Mesenchymal stem cell (in vitro differentiated cells and primary cell): ENCODE measurements around the gene ZNF148.

Experiments used
- DNase-seq: peaks from one replicate; pipeline ENCODE4 v3.0.0-alpha.2; 2013
- H2AFZ ChIP-seq: one replicate; pipeline ENCODE4 v1.6.1; 2013; ENCODE audit warnings: low read depth, mild to moderate bottlenecking, control low read depth, inconsistent platforms, low read length, moderate library complexity
- H2AK5ac ChIP-seq: 2 replicates; pipeline ENCODE4 v1.6.1; 2013; ENCODE audit warnings: low read length, moderate library complexity, mild to moderate bottlenecking, inconsistent platforms; ENCODE audit not compliant: severe bottlenecking
- H2BK120ac ChIP-seq: one replicate; pipeline ENCODE4 v1.6.1; 2013; ENCODE audit warnings: low read depth, mild to moderate bottlenecking, inconsistent platforms, low read length, moderate library complexity
- H2BK12ac ChIP-seq, 2 experiments: one replicate each; pipeline ENCODE4 v1.6.1; 2013; ENCODE audit warnings: inconsistent platforms in 2 of 2, low read length in 2 of 2, mild to moderate bottlenecking in 2 of 2, moderate library complexity in 2 of 2, control low read depth in 1 of 2
- H2BK15ac ChIP-seq: one replicate; pipeline ENCODE4 v1.6.1; 2013; ENCODE audit warnings: mild to moderate bottlenecking, low read depth, inconsistent platforms; ENCODE audit not compliant: poor library complexity, severe bottlenecking
- H2BK5ac ChIP-seq: 2 replicates; pipeline ENCODE4 v1.6.1; 2013; ENCODE audit warnings: low read depth, mild to moderate bottlenecking, low read length, control low read depth, inconsistent platforms; ENCODE audit not compliant: poor library complexity, severe bottlenecking
- H3K14ac ChIP-seq, 2 experiments: one replicate each; pipeline ENCODE4 v1.6.1; 2013; ENCODE audit warnings: inconsistent platforms in 2 of 2, low read length in 2 of 2, control low read depth in 1 of 2, mild to moderate bottlenecking in 1 of 2, moderate library complexity in 1 of 2
- H3K18ac ChIP-seq, 2 experiments: one replicate each; pipeline ENCODE4 v1.6.1; 2013; ENCODE audit warnings: inconsistent platforms in 2 of 2, low read length in 2 of 2, control low read depth in 1 of 2, low read depth in 1 of 2, mild to moderate bottlenecking in 1 of 2
- H3K23ac ChIP-seq, 2 experiments: one replicate each; pipeline ENCODE4 v1.6.1; 2013; ENCODE audit warnings: inconsistent platforms in 2 of 2, low read length in 2 of 2, mild to moderate bottlenecking in 2 of 2, moderate library complexity in 2 of 2, control low read depth in 1 of 2
- H3K27ac ChIP-seq: 2 replicates; pipeline ENCODE4 v1.5.1; 2013; ENCODE audit warnings: mild to moderate bottlenecking, moderate library complexity, low read length, control low read depth, inconsistent platforms; ENCODE audit not compliant: poor library complexity, severe bottlenecking
- H3K27me3 ChIP-seq, 2 experiments: 2 replicates each; pipeline versions ENCODE4 v1.6.1 to v1.7.0; 2013; ENCODE audit warnings: low read length in 2 of 2, mild to moderate bottlenecking in 2 of 2, moderate library complexity in 2 of 2, control low read depth in 1 of 2, inconsistent platforms in 1 of 2; ENCODE audit not compliant: control insufficient read depth in 1 of 2, insufficient read depth in 1 of 2
- H3K36me3 ChIP-seq, 2 experiments: 2 replicates each; pipeline versions ENCODE4 v1.6.1 to v1.7.0; 2013; ENCODE audit warnings: low read length in 2 of 2, control low read depth in 1 of 2, inconsistent platforms in 1 of 2, low read depth in 1 of 2, mild to moderate bottlenecking in 1 of 2; ENCODE audit not compliant: insufficient read depth in 2 of 2, control insufficient read depth in 1 of 2
- H3K4ac ChIP-seq, 2 experiments: one replicate each; pipeline ENCODE4 v1.6.1; 2013; ENCODE audit warnings: inconsistent platforms in 2 of 2, low read length in 2 of 2, mild to moderate bottlenecking in 2 of 2, moderate library complexity in 2 of 2, control low read depth in 1 of 2, low read depth in 1 of 2
- H3K4me1 ChIP-seq: 2 replicates; pipeline ENCODE4 v1.6.1; 2013; ENCODE audit warnings: low read depth, low read length, control low read depth; ENCODE audit not compliant: control insufficient read depth, insufficient read depth
- H3K4me2 ChIP-seq: 2 replicates; pipeline ENCODE4 v1.6.1; 2013; ENCODE audit warnings: low read length, mild to moderate bottlenecking, inconsistent platforms; ENCODE audit not compliant: poor library complexity, severe bottlenecking
- H3K4me3 ChIP-seq, 2 experiments: 2 replicates each; pipeline versions ENCODE4 v1.5.1 to v1.7.0; 2013; ENCODE audit warnings: low read length in 2 of 2, mild to moderate bottlenecking in 2 of 2, control low read depth in 1 of 2, low read depth in 1 of 2; ENCODE audit not compliant: insufficient read depth in 1 of 2
- H3K79me1 ChIP-seq: replicated peaks from 2 replicates; pipeline ENCODE4 v1.6.1; 2013; ENCODE audit warnings: mild to moderate bottlenecking, control low read depth, low read length, inconsistent platforms; ENCODE audit not compliant: poor library complexity, severe bottlenecking
- H3K9ac ChIP-seq: 2 replicates; pipeline ENCODE4 v1.7.0; 2013; ENCODE audit warnings: mild to moderate bottlenecking, low read length, moderate library complexity
- H3K9me3 ChIP-seq: 2 replicates; pipeline ENCODE4 v1.7.0; 2013; ENCODE audit warnings: mild to moderate bottlenecking, low read length; ENCODE audit not compliant: control insufficient read depth
- H4K8ac ChIP-seq: one replicate; pipeline ENCODE4 v1.6.1; 2013; ENCODE audit warnings: inconsistent platforms, mild to moderate bottlenecking, low read length, moderate library complexity
- H4K91ac ChIP-seq: one replicate; pipeline ENCODE4 v1.6.1; 2013; ENCODE audit warnings: mild to moderate bottlenecking, low read length, inconsistent platforms
- WGBS: methylation state at CpG from one replicate; pipeline ENCODE4 v1.1.7; 2013; ENCODE audit warnings: mixed read lengths; 5-methylcytosine and 5-hydroxymethylcytosine counted together

The ZNF148 gene

DNA sequence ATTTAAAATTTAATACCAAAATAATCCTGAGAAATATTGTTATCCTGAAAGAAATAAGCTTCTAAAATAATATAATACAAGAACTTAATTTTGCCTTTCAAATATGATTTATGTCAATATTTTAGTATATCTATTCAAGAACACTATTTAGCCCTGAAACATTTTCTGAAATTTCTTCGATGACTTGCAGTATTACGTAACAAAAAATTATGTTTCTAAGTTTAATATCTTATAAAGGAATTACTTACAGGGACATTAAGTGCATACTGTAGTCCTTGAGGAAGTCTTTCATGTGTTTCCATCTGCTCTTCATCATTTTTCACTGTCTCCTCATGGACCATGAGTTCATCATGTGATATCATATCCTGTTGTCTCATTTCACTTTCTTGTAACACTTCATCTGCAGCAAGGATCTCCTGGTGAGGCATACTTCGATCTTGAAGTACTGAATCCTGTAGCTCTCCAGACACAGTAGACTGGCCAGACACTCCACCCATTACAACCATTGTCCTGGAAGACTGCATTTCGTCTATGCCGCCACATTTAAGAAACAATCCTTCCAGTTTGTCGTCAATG lies 62.0 kb downstream of the ZNF148 start:
- H3K4me3 ChIP-seq: no peak overlapping the region
- no peak overlapping the region for H4K91ac ChIP-seq
- H2AK5ac ChIP-seq: no peak overlapping the region
- no peak overlapping the region for H4K8ac ChIP-seq
- H3K9ac ChIP-seq: peak overlapping the region; percentile 15
- H2BK5ac ChIP-seq: no peak overlapping the region
- H3K4me1 ChIP-seq: peaks cover 1% of the 10 kb centered on the region
- no peak overlapping the region for H3K4ac ChIP-seq
- no peaks in the 10 kb centered on the region for H3K27me3 ChIP-seq
- no peak overlapping the region for H3K23ac ChIP-seq
- no peak overlapping the region for H3K4me2 ChIP-seq
- H3K14ac ChIP-seq: no peak overlapping the region
- H3K18ac ChIP-seq: no peak overlapping the region
- peaks cover 33% of the 10 kb centered on the region for H3K9me3 ChIP-seq
- peaks cover 15% of the 10 kb centered on the region for H3K79me1 ChIP-seq
- peaks cover 7 to 70% of the 10 kb centered on the region in 2 experiments for H3K36me3 ChIP-seq
- H2BK12ac ChIP-seq: no peak overlapping the region
- no peak overlapping the region for H2AFZ ChIP-seq
- WGBS: 58% methylated on average over 1 of the region's 6 CpGs
- H3K27ac ChIP-seq: no peak overlapping the region
- DNase-seq: peak; percentile 58
- no peak overlapping the region for H2BK15ac ChIP-seq
- H2BK120ac ChIP-seq: no peak overlapping the region

- Histone ChIP-seq H3K9me3 (peaks cover 33% of the 10 kb centered on the region), H3K4me2 (no peak overlapping the region), H4K91ac (peak overlapping the region; percentile 14), H2BK5ac (no peak overlapping the region), H2BK15ac (no peak overlapping the region), H3K14ac (no peak overlapping the region), H3K9ac (no peak overlapping the region), H3K36me3 (peaks cover 7 to 59% of the 10 kb centered on the region in 2 experiments), H3K27ac (no peak overlapping the region), H2AK5ac (no peak overlapping the region), H3K27me3 (no peaks in the 10 kb centered on the region), H4K8ac (no peak overlapping the region), H3K18ac (no peak overlapping the region), H3K4ac (no peak overlapping the region), H2AFZ (no peak overlapping the region), H3K4me1 (peaks cover 1% of the 10 kb centered on the region), H3K4me3 (peak overlapping the region in 1 of 2 experiments; percentile 8), H3K23ac (no peak overlapping the region), H2BK120ac (no peak overlapping the region), H2BK12ac (no peak overlapping the region), H3K79me1 (peaks cover 15% of the 10 kb centered on the region)
- no peak for DNase-seq
- 97% methylated on average over 4 of the region's 5 CpGs for WGBS
Measured at GRCh38 chr3:125310623-125311081, 64.5 kb downstream of the ZNF148 start.

GRCh38 chr3:125309476-125309875 lies 65.6 kb downstream of the ZNF148 start:
- DNase-seq: no peak
- Histone ChIP-seq H3K79me1 (peaks cover 17% of the 10 kb centered on the region), H3K9me3 (peaks cover 33% of the 10 kb centered on the region), H2AFZ (no peak overlapping the region), H3K36me3 (peaks cover 4 to 53% of the 10 kb centered on the region in 2 experiments), H4K8ac (no peak overlapping the region), H2BK15ac (no peak overlapping the region), H3K18ac (no peak overlapping the region), H3K4me2 (no peak overlapping the region), H2AK5ac (no peak overlapping the region), H3K27me3 (no peaks in the 10 kb centered on the region), H3K9ac (no peak overlapping the region), H3K4ac (no peak overlapping the region), H3K14ac (no peak overlapping the region), H3K4me1 (peaks cover 1% of the 10 kb centered on the region), H2BK5ac (no peak overlapping the region), H2BK12ac (no peak overlapping the region), H3K27ac (no peak overlapping the region), H4K91ac (no peak overlapping the region), H3K4me3 (peak overlapping the region in 1 of 2 experiments; percentile 44), H3K23ac (no peak overlapping the region), H2BK120ac (no peak overlapping the region)
- 97% methylated on average over 7 of the region's 9 CpGs for WGBS

DNA sequence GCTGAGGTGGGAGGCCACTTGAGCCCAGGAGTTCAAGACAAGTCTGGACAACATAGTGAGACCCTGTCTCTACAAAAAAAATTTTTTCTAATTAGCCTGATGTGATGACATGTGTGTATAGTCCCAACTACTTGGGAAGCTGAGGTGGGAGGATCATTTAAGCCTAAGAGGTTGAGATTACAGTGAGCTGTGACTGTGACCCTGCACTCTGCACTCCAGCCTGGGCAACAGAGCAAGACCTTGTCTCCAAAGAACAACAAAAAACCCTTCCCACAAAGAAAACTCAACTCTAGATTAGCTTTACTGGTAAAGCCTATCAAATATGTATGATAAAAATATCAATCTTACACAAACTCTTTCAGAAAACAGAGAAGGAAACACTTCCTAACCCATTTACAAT lies 68.5 kb downstream of the ZNF148 start:
- Histone ChIP-seq H3K14ac (no peak overlapping the region), H3K27ac (no peak overlapping the region), H2BK12ac (no peak overlapping the region), H4K8ac (no peak overlapping the region), H2BK120ac (no peak overlapping the region), H3K4ac (no peak overlapping the region), H3K23ac (no peak overlapping the region), H3K9ac (no peak overlapping the region), H3K18ac (no peak overlapping the region), H3K4me1 (peaks cover 4% of the 10 kb centered on the region), H2BK15ac (no peak overlapping the region), H4K91ac (no peak overlapping the region), H3K9me3 (peaks cover 24% of the 10 kb centered on the region), H3K4me3 (no peak overlapping the region), H3K4me2 (no peak overlapping the region), H2AK5ac (no peak overlapping the region), H3K36me3 (peaks cover 9 to 34% of the 10 kb centered on the region in 2 experiments), H3K27me3 (no peaks in the 10 kb centered on the region), H3K79me1 (peaks cover 29% of the 10 kb centered on the region), H2BK5ac (no peak overlapping the region), H2AFZ (no peak overlapping the region)
- DNase-seq: no peak
